ENCODE results near the gene FH.

Gene FH

DNA sequence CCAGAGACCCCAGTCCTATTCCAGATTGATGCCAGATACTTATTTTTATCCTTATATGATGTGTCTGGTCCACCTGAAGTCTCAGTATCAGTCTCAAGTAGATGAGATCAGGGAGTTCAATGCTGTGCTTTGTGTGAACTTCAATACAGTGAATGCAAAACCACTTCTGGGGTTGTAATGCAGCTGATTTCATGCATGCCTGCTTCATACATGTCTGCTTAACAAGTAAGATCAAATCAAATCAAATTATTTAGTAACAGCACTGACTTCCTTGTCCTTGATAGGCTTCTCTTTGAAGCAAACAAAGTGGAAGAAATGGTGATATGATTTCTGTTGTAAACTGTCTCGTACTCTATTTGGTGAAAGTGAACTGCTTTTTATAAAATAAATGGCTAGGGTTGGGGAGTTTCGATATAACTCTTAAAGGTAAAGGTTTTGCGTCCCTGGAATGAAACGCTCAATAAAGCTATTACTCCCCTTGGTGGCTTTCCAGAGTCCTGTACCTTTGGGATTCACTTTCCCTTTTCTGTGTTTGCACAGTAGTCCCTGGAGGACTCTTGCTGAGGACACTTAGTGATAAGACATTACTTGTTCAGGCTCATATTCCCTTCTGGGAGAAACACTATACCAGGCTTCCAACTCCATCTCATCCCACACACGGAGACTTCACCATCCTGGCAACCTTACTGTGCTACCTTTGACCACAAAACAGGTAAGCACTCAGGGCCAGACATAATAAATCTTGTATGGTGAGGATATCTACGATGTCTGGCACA lies 59.3 kb downstream of the FH start:
- H3K4me3 ChIP-seq (ENCODE audit: low read length) = no peak overlapping the region
- DNase-seq (ENCODE audit: low read depth) = no peak
- TF ChIP-seq, protein P1, sequence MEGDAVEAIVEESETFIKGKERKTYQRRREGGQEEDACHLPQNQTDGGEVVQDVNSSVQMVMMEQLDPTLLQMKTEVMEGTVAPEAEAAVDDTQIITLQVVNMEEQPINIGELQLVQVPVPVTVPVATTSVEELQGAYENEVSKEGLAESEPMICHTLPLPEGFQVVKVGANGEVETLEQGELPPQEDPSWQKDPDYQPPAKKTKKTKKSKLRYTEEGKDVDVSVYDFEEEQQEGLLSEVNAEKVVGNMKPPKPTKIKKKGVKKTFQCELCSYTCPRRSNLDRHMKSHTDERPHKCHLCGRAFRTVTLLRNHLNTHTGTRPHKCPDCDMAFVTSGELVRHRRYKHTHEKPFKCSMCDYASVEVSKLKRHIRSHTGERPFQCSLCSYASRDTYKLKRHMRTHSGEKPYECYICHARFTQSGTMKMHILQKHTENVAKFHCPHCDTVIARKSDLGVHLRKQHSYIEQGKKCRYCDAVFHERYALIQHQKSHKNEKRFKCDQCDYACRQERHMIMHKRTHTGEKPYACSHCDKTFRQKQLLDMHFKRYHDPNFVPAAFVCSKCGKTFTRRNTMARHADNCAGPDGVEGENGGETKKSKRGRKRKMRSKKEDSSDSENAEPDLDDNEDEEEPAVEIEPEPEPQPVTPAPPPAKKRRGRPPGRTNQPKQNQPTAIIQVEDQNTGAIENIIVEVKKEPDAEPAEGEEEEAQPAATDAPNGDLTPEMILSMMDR (conservative IDR thresholded peaks at IDR 0.05; ENCODE audit: low read length) = no peak

DNA sequence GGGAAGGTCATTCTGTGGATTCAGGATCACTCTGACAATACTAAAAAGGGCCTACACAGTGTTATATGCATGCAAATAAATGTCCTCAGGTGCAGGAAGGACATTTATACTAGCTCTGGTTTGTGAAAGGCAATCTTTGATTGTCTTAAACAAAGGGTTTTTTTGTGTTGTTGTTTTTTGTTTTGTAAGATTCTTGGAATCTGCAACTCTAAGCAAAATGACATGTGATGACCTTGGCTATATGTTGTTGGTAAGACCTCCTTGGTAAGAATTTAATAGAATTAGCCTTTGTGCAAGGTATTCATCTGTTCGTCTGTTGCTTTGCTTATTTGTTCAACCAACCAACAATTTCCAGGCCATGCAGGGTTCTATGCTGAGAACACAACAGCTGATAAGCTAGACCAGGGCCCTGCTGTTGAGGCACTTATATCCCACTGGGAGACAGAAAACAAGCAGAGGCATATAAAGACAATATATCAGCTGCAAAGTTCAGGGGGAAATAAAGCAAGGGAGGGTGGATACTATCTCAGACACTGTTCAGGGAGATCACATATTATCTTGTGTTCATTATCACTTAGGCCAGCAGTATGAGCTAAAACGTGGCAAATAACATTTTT lies 60.3 kb downstream of the FH start:
- no peak for DNase-seq (ENCODE audit: low read depth)
- TF ChIP-seq, protein P1 (conservative IDR thresholded peaks at IDR 0.05; ENCODE audit: low read length) = no peak
- no peak overlapping the region for H3K4me3 ChIP-seq (ENCODE audit: low read length)

DNA sequence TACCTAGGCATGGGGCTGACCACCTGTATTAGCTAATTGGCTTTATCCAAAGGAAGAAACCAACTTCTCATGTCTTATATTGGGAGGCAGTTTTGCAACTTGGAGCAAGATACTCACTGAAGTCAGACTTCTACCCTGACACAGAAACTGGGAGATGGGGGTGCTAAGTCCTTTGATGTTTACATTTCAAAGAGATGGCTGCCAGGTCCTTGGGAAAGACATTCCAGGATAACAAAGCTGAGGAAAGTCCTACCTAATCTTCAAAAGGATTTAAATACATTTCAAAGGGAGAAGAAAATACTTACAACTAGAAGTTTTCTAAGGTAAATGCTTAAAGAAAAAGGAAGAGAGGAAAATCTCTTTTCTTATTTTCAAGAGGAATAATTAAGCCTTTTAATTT lies 62.1 kb downstream of the FH start:
- TF ChIP-seq, protein P1 (conservative IDR thresholded peaks at IDR 0.05; ENCODE audit: low read length) = no peak
- H3K4me3 ChIP-seq (ENCODE audit: low read length) = no peak overlapping the region
- DNase-seq (ENCODE audit: low read depth) = no peak

DNA sequence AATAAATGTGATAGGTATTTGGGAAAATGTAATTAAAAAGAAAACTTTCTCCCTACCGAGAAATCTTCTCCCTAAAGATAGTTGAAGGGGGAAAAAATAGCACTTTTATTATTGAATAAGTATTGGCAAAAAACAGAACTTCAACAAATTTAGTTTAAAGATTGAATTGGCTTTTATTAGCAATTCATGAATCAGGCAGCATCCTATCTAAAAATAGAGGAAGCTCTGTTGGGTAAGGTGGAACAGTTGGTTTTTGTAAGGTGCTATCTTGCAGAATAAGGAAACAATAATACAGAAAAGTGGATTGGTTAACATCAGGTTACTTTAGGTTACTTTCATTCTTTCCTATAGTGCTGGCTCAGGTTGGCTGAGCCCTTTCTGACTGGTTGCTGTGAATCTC lies 62.8 kb downstream of the FH start:
- no peak overlapping the region for H3K4me3 ChIP-seq (ENCODE audit: low read length)
- TF ChIP-seq, protein P1 (conservative IDR thresholded peaks at IDR 0.05; ENCODE audit: low read length) = no peak
- DNase-seq (ENCODE audit: low read depth) = no peak

DNA sequence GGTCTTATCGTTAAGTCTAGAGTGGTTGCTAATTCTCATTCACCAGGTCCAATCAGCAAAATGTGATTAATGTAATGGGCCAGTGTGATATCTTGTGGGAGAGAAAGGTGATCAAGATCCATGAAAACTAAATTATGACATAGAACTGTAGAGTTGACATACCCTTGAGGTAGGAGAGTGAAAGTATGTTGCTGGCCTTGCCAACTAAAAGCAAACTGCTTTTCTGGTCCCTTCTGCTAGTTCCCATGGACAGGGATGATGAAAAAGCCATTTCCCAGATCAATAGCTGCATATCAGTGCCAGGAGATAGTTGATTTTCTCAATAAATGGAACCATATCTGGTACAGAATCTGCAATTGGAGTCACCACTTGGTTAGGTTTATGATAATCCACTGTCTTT lies 65.8 kb downstream of the FH start:
- no peak for DNase-seq (ENCODE audit: low read depth)
- no peak overlapping the region for H3K4me3 ChIP-seq (ENCODE audit: low read length)
- TF ChIP-seq, protein P1 (conservative IDR thresholded peaks at IDR 0.05; ENCODE audit: low read length) = no peak

DNA sequence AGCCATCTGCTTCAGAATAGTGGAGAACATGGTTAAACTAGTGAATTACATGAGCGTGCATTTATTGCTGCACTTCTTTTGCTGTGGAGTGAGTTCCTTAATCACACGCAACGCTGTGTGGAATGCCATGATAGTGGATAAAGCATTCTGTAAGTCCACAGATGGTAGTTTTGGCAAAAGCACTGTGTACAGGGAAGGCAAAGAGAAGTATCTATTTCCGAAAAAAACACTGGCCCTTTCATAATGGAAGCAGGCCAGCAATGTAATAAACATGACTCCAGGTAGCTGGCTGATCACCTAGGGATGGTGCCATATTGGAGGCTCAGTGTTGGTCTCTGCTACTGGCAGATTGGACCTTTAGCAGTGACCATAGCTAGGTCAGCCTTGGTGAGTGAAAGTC lies 67.6 kb downstream of the FH start:
- TF ChIP-seq, protein P1 (conservative IDR thresholded peaks at IDR 0.05; ENCODE audit: low read length) = no peak
- no peak overlapping the region for H3K4me3 ChIP-seq (ENCODE audit: low read length)
- no peak for DNase-seq (ENCODE audit: low read depth)

Measured in AG10803 (cell line).